H1 (cell line): Measurements from ENCODE around the gene MAP4K5. TPM values are rescaled to one million over a fixed set of nuclear protein-coding genes. Genes with fewer than 3 reads are reported as not detected.

Source experiments
- CTCF ChIA-PET: fragments of 300-600 bp; sonication (Branson Sonifier 250); formaldehyde crosslinking; loops from one replicate; lab custom pipeline; 2021; ENCODE audit not compliant: partially characterized antibody; lab: Charles Lee
- POLR2A ChIA-PET: fragments of 300-600 bp; sonication (Branson Sonifier 250); formaldehyde crosslinking; loops from one replicate; lab custom pipeline; 2021; ENCODE audit warnings: inconsistent platforms; ENCODE audit not compliant: partially characterized antibody; lab: Charles Lee
- DNase-seq, 2 experiments: peaks; one replicate each; pipeline versions ENCODE4 v3.0.0 to v3.0.0-alpha.2; 2010 to 2022; ENCODE audit warnings: low spot score in 2 of 2, low read depth in 1 of 2, mixed read lengths in 1 of 2
- FAIRE-seq: peaks from 2 replicates; lab custom pipeline; 2011; peaks lifted over from hg19 to GRCh38; lab: Jason Lieb, UNC
- H2AFZ ChIP-seq: 2 replicates; pipeline ENCODE4 v1.8.1; 2012; ENCODE audit warnings: low read length, inconsistent platforms
- H2AK5ac ChIP-seq: 2 replicates; pipeline ENCODE4 v1.6.1; 2013; ENCODE audit warnings: low read depth, low read length
- H2BK120ac ChIP-seq: replicated peaks from 2 replicates; pipeline ENCODE3; 2013; ENCODE audit warnings: low read depth, low read length, inconsistent platforms
- H2BK12ac ChIP-seq: 2 replicates; pipeline ENCODE4 v1.6.1; 2013; ENCODE audit warnings: low read depth, low read length
- H2BK15ac ChIP-seq: 2 replicates; pipeline ENCODE4 v1.6.1; 2013; ENCODE audit warnings: low read length
- H2BK20ac ChIP-seq: 2 replicates; pipeline ENCODE4 v1.6.1; 2013; ENCODE audit warnings: low read length
- H2BK5ac ChIP-seq: 2 replicates; pipeline ENCODE4 v1.6.1; 2013; ENCODE audit warnings: low read depth, low read length
- H3K14ac ChIP-seq: 2 replicates; pipeline ENCODE4 v1.6.1; 2013; ENCODE audit warnings: inconsistent platforms; ENCODE audit not compliant: insufficient read length
- H3K18ac ChIP-seq: 2 replicates; pipeline ENCODE4 v1.6.1; 2013; ENCODE audit warnings: low read length; ENCODE audit errors: extremely low read depth
- H3K23ac ChIP-seq: 2 replicates; pipeline ENCODE4 v1.6.1; 2013; ENCODE audit warnings: inconsistent platforms; ENCODE audit not compliant: insufficient read length
- H3K23me2 ChIP-seq: 2 replicates; pipeline ENCODE4 v1.6.1; 2013; ENCODE audit warnings: low read depth, low read length
- H3K27ac ChIP-seq: 2 replicates; pipeline ENCODE4 v1.6.1; 2011; ENCODE audit warnings: low read depth, low read length, inconsistent platforms
- H3K27me3 ChIP-seq, 4 experiments: replicated peaks in 1 of 4; 1 replicate in 1 of 4; 2 replicates in 3 of 4; pipeline versions ENCODE4 v1.6.1 to v1.8.1; 2011 to 2013; ENCODE audit warnings: low read length in 3 of 4, mild to moderate bottlenecking in 3 of 4, inconsistent platforms in 2 of 4, mixed read lengths in 2 of 4, moderate library complexity in 1 of 4; ENCODE audit not compliant: control insufficient read depth in 3 of 4, insufficient read depth in 3 of 4; ENCODE audit errors: extremely low read depth in 1 of 4
- H3K36me3 ChIP-seq, 4 experiments: 2 replicates each; pipeline versions ENCODE4 v1.6.1 to v1.8.1; 2011 to 2013; ENCODE audit warnings: mild to moderate bottlenecking in 4 of 4, low read length in 3 of 4, moderate library complexity in 2 of 4, control low read depth in 1 of 4, inconsistent platforms in 1 of 4; ENCODE audit not compliant: insufficient read depth in 4 of 4, control insufficient read depth in 2 of 4
- H3K4ac ChIP-seq: replicated peaks from 2 replicates; pipeline ENCODE3; 2013; ENCODE audit warnings: low read length, low read depth, mixed read lengths, inconsistent platforms; ENCODE audit not compliant: insufficient read length
- H3K4me1 ChIP-seq, 4 experiments: replicated peaks in 1 of 4; 1 replicate in 1 of 4; 2 replicates in 3 of 4; pipeline versions ENCODE4 v1.6.1 to v1.8.1; 2011 to 2013; ENCODE audit warnings: low read length in 3 of 4, inconsistent platforms in 2 of 4, mixed read lengths in 1 of 4; ENCODE audit not compliant: insufficient read depth in 4 of 4, control insufficient read depth in 3 of 4
- H3K4me2 ChIP-seq, 2 experiments: 2 replicates each; pipeline versions ENCODE4 v1.6.1 to v1.8.1; 2011 to 2013; ENCODE audit warnings: low read depth in 2 of 2, low read length in 2 of 2, control low read depth in 1 of 2, inconsistent platforms in 1 of 2, mild to moderate bottlenecking in 1 of 2; ENCODE audit not compliant: insufficient read depth in 1 of 2
- H3K4me3 ChIP-seq, 4 experiments: fragments of 200-600, 300-600 bp in 1 of 4; sonication (generic), shearing (Covaris generic), sonication (Bioruptor Twin) in 1 of 4; 2 replicates each; pipeline versions ENCODE4 v1.5.1 to v1.8.1; 2011 to 2016; ENCODE audit warnings: low read length in 4 of 4, low read depth in 3 of 4, control low read depth in 2 of 4, inconsistent platforms in 2 of 4, mild to moderate bottlenecking in 2 of 4, mixed read lengths in 1 of 4, moderate library complexity in 1 of 4; ENCODE audit not compliant: insufficient read depth in 2 of 4; ENCODE audit errors: extremely low read depth in 1 of 4
- H3K56ac ChIP-seq: replicated peaks from 2 replicates; pipeline ENCODE3; 2013; ENCODE audit warnings: low read depth, mild to moderate bottlenecking, mixed read lengths, low read length, inconsistent platforms; ENCODE audit not compliant: insufficient read length
- H3K79me1 ChIP-seq: 2 replicates; pipeline ENCODE4 v1.6.1; 2013; ENCODE audit warnings: low read depth, low read length, control low read depth
- H3K79me2 ChIP-seq, 2 experiments: 2 replicates each; pipeline versions ENCODE4 v1.6.1 to v1.8.1; 2012 to 2013; ENCODE audit warnings: low read length in 2 of 2, mild to moderate bottlenecking in 2 of 2, inconsistent platforms in 1 of 2; ENCODE audit not compliant: insufficient read depth in 2 of 2, control insufficient read depth in 1 of 2
- H3K9ac ChIP-seq, 4 experiments: replicated peaks in 1 of 4; 1 replicate in 1 of 4; 2 replicates in 3 of 4; pipeline versions ENCODE4 v1.6.1 to v1.8.1; 2011 to 2013; ENCODE audit warnings: low read depth in 3 of 4, low read length in 3 of 4, control low read depth in 2 of 4, mild to moderate bottlenecking in 2 of 4, moderate library complexity in 2 of 4, inconsistent platforms in 1 of 4; ENCODE audit errors: extremely low read depth in 1 of 4
- H3K9me3 ChIP-seq, 2 experiments: 2 replicates each; pipeline versions ENCODE4 v1.6.1 to v1.8.1; 2012 to 2013; ENCODE audit warnings: mild to moderate bottlenecking in 2 of 2, moderate library complexity in 2 of 2, control low read depth in 1 of 2, inconsistent platforms in 1 of 2, low read depth in 1 of 2, low read length in 1 of 2, mixed read lengths in 1 of 2; ENCODE audit not compliant: insufficient read depth in 2 of 2
- H4K20me1 ChIP-seq, 2 experiments: replicated peaks in 1 of 2; 2 replicates each; pipeline versions ENCODE3 to v1.8.1; 2011 to 2013; ENCODE audit warnings: inconsistent platforms in 2 of 2, low read length in 2 of 2, mild to moderate bottlenecking in 1 of 2; ENCODE audit not compliant: insufficient read depth in 2 of 2, control insufficient read depth in 1 of 2
- H4K5ac ChIP-seq: 2 replicates; pipeline ENCODE4 v1.6.1; 2013; ENCODE audit warnings: low read length, low read depth, mixed read lengths, inconsistent platforms; ENCODE audit not compliant: insufficient read length
- H4K8ac ChIP-seq: 2 replicates; pipeline ENCODE4 v1.8.0; 2013; ENCODE audit warnings: mild to moderate bottlenecking, moderate library complexity, low read length, inconsistent platforms; ENCODE audit not compliant: insufficient read depth; ENCODE audit errors: extremely low read depth
- H4K91ac ChIP-seq: replicated peaks from 2 replicates; pipeline ENCODE3; 2013; ENCODE audit warnings: low read length, mixed read lengths, inconsistent platforms; ENCODE audit not compliant: insufficient read length
- CBX8 ChIP-seq: fragments of 300-800, 300-1000 bp; sonication (generic); IDR thresholded peaks from 2 replicates; pipeline ENCODE4 v1.7.1; 2016; ENCODE audit warnings: low read depth, low read length, borderline replicate concordance
- CTCF ChIP-seq, 3 experiments: IDR thresholded peaks; 1 replicate in 2 of 3; 2 replicates in 1 of 3; pipeline versions ENCODE4 v1.5.1 to v1.6.1; 2011; ENCODE audit warnings: low read length in 3 of 3, mild to moderate bottlenecking in 3 of 3, inconsistent platforms in 2 of 3, low read depth in 1 of 3, moderate library complexity in 1 of 3; ENCODE audit not compliant: insufficient read depth in 1 of 3; ENCODE audit errors: control extremely low read depth in 1 of 3
- E2F6 ChIP-seq: IDR thresholded peaks from 2 replicates; pipeline ENCODE4 v1.6.1; 2012; ENCODE audit warnings: inconsistent platforms
- POU5F1 ChIP-seq: IDR thresholded peaks from 2 replicates; pipeline ENCODE4 v1.6.1; 2011; ENCODE audit warnings: low read depth, mild to moderate bottlenecking, low read length, moderate library complexity
- RAD21 ChIP-seq, 2 experiments: IDR thresholded peaks in 1 of 2; conservative IDR thresholded peaks in 1 of 2; 2 replicates each; pipeline ENCODE4 v1.6.1; 2011; ENCODE audit warnings: low read depth in 2 of 2, low read length in 2 of 2, improper control_type of control experiment in 1 of 2, inconsistent platforms in 1 of 2, mild to moderate bottlenecking in 1 of 2, moderate library complexity in 1 of 2
- RXRA ChIP-seq: IDR thresholded peaks from 2 replicates; pipeline ENCODE4 v1.6.1; 2011; ENCODE audit warnings: low read depth, mild to moderate bottlenecking, low read length, moderate library complexity; ENCODE audit not compliant: insufficient read depth
- SIN3A ChIP-seq, 2 experiments: IDR thresholded peaks in 1 of 2; conservative IDR thresholded peaks in 1 of 2; 2 replicates each; pipeline ENCODE4 v1.6.1; 2011 to 2012; ENCODE audit warnings: low read length in 2 of 2, improper control_type of control experiment in 1 of 2, low read depth in 1 of 2, mild to moderate bottlenecking in 1 of 2
- WGBS, 2 experiments: shearing (Covaris generic) in 1 of 2; methylation state at CpG; one replicate each; pipeline versions ENCODE4 v1.1.6 to v1.1.7; 2013 to 2015; ENCODE audit warnings: low lambda C conversion rate in 2 of 2, mixed read lengths in 2 of 2, inconsistent platforms in 1 of 2, low coverage in 1 of 2, missing lambda C conversion rate in 1 of 2; ENCODE audit not compliant: insufficient replicate concordance in 2 of 2, insufficient coverage in 1 of 2, insufficient read length in 1 of 2; ENCODE audit errors: extremely low coverage in 1 of 2, missing lambda C conversion rate in 1 of 2; 5-methylcytosine and 5-hydroxymethylcytosine counted together
- polyA plus RNA-seq, 7 experiments: library from polyadenylated mRNA; depleted of rRNA in 3 of 7; stranded (reverse) in 5 of 7; unstranded in 2 of 7; fragments of >200 nt in 5 of 7; fragments of 200-250 nt in 2 of 7; gene quantifications; 1 replicate in 5 of 7; 2 replicates in 1 of 7; 4 replicates in 1 of 7; pipeline versions ENCODE4 v1.2.1 to v1.2.3, GENCODE V29; 2011 to 2013; ENCODE audit warnings: missing spikeins in 2 of 7, mixed read lengths in 2 of 7
- total RNA-seq: library from RNA; stranded (reverse); fragmentation: NEBNext Ultra II Directional; extraction: Animal tissue kit (Norgen Biotek cat#: 25700); gene quantifications from 2 replicates; pipeline ENCODE4 v1.2.1, GENCODE V29; 2021

The MAP4K5 gene
- total and polyA plus RNA-seq, 2 of the 8 experiments (the other 6 are each of a cell fraction or from before 2014, with no cell fraction given): 7.6 to 34.5 TPM

GRCh38 chr14:50388256-50388931 is 144.0 kb downstream of the MAP4K5 start:
- Histone ChIP-seq H3K4me1 (peaks cover 0 to 6% (median 1%) of the 10 kb centered on the region in 4 experiments; a peak in 2 of 7 replicates), H4K5ac (no peak overlapping the region), H2BK15ac (peak overlapping the region; percentile 50; the same call in 1 of the 2 replicates), H3K56ac (no peak overlapping the region), H3K18ac (no peak overlapping the region), H3K4me2 (no peak overlapping the region), H3K79me1 (no peaks in the 10 kb centered on the region), H2BK20ac (no peak overlapping the region), H3K27ac (no peak overlapping the region), H3K14ac (no peak overlapping the region), H3K4ac (no peak overlapping the region), H3K4me3 (no peak overlapping the region), H2AK5ac (no peak overlapping the region), H2BK5ac (no peak overlapping the region), H3K36me3 (no peaks in the 10 kb centered on the region), H3K23ac (no peak overlapping the region), H4K91ac (no peak overlapping the region), H4K8ac (no peak overlapping the region), H3K9me3 (no peaks in the 10 kb centered on the region), H4K20me1 (no peaks in the 10 kb centered on the region), H2BK12ac (no peak overlapping the region), H2BK120ac (no peak overlapping the region), H3K79me2 (no peaks in the 10 kb centered on the region), H3K9ac (no peak overlapping the region), H3K23me2 (no peaks in the 10 kb centered on the region), H2AFZ (no peak overlapping the region), H3K27me3 (no peaks in the 10 kb centered on the region)
- ChIA-PET POLR2A (interaction anchor here (0.7 to 1.0 kb wide), 3 partner anchors 8 to 27 kb away, joined by 3 to 4 read pairs (median 4); partner anchors contain the start of gene CDKL1), CTCF (interaction anchor here (0.6 to 1.5 kb wide), 5 partner anchors 15 to 588 kb away, joined by 3 to 4 read pairs (median 3); no protein-coding TSS in a partner anchor)
- 75% methylated on average over 9 of the region's 9 CpGs; no CpG with 5 or more reads in 1 of the 2 experiments for WGBS, 2 experiments
- FAIRE-seq (no peak), DNase-seq (no peak)
- TF ChIP-seq POU5F1 (no peak), CBX8 (no peak), CTCF (IDR thresholded peaks at IDR 0.05; ENCODE audit: control extremely low read depth in 1 of 3, insufficient read depth in 1 of 3, low read depth in 1 of 3, low read length in 3 of 3) (peak in 2 of 3 experiments; percentile 25 to 52; a peak in 3 of 4 replicates), E2F6 (0 out of 2 replicates have a peak, but pooled peaks have one; percentile 30), RXRA (no peak), RAD21 (IDR thresholded peaks at IDR 0.05 in 1 of 2, conservative IDR thresholded peaks at IDR 0.05 in 1 of 2; ENCODE audit: low read depth in 2 of 2, low read length in 2 of 2) (peak; percentile 33 to 34), SIN3A (conservative IDR thresholded peaks at IDR 0.05 in 1 of 2, IDR thresholded peaks at IDR 0.05 in 1 of 2; ENCODE audit: low read depth in 1 of 2, low read length in 2 of 2) (0 out of 4 replicates have a peak, but pooled peaks have one; percentile 38 to 46)
